ENCODE measurements around the gene SORCS2.

GRCh38 chr4:7422151-7422897 lies 230.0 kb downstream of the SORCS2 start:
- no peak for TF ChIP-seq RAD21 (IDR thresholded peaks at IDR 0.05; ENCODE audit: low read depth)
- no peak for TF ChIP-seq EP300 (IDR thresholded peaks at IDR 0.05; ENCODE audit: borderline replicate concordance)
- no peak for TF ChIP-seq CREB1 (IDR thresholded peaks at IDR 0.05; ENCODE audit: low read depth)
- TF ChIP-seq MAX (IDR thresholded peaks at IDR 0.05), result no peak
- TF ChIP-seq, protein P1, sequence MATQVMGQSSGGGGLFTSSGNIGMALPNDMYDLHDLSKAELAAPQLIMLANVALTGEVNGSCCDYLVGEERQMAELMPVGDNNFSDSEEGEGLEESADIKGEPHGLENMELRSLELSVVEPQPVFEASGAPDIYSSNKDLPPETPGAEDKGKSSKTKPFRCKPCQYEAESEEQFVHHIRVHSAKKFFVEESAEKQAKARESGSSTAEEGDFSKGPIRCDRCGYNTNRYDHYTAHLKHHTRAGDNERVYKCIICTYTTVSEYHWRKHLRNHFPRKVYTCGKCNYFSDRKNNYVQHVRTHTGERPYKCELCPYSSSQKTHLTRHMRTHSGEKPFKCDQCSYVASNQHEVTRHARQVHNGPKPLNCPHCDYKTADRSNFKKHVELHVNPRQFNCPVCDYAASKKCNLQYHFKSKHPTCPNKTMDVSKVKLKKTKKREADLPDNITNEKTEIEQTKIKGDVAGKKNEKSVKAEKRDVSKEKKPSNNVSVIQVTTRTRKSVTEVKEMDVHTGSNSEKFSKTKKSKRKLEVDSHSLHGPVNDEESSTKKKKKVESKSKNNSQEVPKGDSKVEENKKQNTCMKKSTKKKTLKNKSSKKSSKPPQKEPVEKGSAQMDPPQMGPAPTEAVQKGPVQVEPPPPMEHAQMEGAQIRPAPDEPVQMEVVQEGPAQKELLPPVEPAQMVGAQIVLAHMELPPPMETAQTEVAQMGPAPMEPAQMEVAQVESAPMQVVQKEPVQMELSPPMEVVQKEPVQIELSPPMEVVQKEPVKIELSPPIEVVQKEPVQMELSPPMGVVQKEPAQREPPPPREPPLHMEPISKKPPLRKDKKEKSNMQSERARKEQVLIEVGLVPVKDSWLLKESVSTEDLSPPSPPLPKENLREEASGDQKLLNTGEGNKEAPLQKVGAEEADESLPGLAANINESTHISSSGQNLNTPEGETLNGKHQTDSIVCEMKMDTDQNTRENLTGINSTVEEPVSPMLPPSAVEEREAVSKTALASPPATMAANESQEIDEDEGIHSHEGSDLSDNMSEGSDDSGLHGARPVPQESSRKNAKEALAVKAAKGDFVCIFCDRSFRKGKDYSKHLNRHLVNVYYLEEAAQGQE (IDR thresholded peaks at IDR 0.05; ENCODE audit: low read depth), result no peak
- no peak for TF ChIP-seq TAF1 (IDR thresholded peaks at IDR 0.05; ENCODE audit: low read depth)

Data from Ishikawa (cell line).